NCI-H146 treated with DMSO at 0.1 percent for 48 hours (cell line): Measurements from ENCODE around the gene CDHR3.
"Not testable (repeated sequence)": the region's sequence is repeated elsewhere in the genome, so short reads cannot be mapped to it uniquely, and the experiment has no call there.

Source experiments
- DNase-seq: peaks from one replicate; lab custom pipeline; 2025; ENCODE audit not compliant: unreplicated experiment; lab: John Stamatoyannopoulos, UW

The CDHR3 gene

DNA sequence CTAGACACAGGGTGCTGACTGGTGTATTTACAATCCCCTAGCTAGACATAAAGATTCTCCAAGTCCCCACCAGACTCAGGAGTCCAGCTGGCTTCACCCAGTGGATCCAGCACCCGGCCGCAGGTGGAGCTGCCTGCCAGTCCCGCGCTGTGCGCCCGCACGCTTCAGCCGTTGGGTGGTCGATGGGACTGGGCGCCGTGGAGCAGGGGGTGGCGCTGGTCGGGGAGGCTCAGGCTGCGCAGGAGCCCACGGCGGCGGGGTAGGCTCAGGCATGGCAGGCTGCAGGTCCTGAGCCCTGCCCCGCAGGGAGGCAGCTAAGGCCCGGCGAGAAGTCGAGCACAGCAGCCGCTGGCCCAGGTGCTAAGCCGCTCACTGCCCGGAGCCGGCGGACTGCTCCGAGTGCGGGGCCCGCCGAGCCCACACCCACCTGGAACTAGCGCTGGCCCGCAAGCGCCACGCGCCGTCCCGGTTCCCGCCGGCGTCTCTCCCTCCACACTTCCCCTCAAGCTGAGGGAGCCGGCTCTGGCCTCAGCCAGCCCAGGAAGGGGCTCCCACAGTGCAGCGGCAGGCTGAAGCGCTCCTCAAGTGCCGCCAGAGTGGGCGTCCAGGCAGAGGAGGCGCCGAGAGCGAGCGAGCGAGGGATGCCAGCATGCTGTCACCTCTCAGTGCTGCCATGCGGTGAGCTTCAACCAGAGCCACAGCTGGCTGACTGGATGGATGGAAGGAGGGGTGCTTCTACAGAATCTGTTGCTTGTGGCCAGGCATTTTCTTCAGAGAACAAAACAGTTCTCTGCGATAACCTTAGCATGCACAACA, 7.2 kb upstream of the CDHR3 start:
- not testable (repeated sequence) for DNase-seq

DNA sequence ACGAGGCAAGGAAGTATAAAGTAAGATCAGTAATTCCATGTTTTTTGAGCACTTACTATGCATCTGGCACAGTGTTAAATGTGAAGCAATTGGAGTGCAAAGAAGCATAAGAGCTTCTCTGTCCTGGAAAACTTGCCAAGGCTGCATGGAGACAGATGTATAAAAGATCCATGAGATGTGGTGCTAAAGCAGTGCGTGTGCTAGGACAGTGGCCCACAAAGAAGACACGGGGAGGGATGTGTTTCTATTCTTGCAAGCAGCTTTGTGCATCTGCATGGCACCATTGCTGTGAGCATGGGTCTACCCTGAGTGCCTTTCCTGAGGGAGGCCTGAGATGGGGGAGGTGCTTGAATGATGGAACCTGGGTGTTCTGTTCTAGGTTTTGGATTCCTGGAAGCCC, 5.1 kb upstream of the CDHR3 start:
- DNase-seq = no peak

DNA sequence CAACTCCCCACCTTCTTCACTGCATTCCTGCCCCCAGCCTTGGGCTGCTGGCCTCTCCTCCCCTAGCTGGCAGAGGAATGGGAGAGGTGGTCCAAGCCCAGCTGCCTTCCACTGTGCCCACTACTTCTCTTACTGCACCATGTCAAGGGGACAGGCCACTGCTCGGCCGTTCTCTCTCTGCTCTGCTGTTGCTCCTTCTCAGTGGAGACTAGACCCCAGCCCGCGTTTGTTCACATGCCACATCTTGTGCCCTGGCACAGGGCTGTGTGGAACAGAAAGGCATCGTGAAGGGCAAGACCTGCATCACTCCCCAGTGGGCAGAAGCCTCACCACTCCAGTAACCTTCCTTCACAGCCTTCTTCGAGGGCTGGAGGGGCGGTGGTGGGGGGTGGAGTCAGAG, 711 bp upstream of the CDHR3 start:
- no peak for DNase-seq

DNA sequence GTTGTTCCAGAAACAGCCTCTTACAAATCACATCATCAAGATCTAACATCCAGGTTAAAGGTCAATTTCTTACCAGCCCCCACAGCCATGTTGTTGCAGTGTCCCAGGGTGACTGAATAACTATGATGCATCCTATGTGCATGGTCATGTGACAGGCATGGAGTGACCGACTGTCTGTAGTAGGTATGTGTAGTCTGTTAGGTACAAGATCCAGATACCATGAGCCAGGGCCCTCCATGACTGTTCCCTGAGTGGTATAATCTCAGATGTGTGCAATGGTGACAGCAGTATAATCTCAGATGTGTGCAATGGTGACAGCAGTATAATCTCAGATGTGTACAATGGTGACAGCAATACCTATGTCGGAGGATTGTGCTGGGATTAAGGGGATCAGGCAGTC, 8.8 kb downstream of the CDHR3 start:
- no peak for DNase-seq

DNA sequence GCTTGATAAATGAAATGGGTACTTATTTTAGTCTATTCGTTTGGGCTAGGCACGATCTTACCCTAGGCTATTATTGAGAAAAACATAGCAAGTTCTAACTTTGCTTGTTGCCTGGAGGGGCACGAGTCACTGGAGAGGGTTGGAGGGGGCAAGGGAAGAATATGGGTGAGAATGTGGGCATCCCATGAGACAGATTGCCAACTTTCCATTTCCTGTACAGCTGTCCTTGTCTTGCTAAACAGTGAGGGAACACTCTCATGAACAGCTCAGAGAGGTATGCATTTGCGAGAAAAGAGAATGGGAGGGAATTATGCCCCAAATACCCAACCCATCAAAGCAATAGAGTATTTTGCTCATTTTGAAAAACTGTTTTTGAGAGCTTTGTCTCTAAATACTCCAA, 9.2 kb downstream of the CDHR3 start:
- no peak for DNase-seq

DNA sequence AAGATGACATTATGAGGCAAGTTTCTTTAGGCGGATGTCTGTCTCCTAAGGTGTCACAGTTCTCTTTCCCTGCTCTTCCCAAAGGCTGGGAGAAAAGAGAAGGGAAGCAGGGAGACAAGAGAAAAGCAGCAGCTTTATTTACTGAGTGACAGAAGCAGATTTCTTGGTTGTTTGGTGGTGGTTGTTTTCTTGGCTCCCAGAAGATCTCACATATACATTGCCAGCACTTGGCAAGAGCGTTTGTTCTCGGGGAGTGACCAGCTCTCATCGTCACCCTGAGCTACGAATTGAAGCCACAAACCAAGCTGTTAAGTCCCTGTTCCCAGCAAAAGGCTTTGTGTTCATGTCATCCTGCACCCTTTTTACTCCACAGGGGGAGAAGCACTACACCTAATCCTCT, 11.4 kb downstream of the CDHR3 start:
- no peak for DNase-seq

DNA sequence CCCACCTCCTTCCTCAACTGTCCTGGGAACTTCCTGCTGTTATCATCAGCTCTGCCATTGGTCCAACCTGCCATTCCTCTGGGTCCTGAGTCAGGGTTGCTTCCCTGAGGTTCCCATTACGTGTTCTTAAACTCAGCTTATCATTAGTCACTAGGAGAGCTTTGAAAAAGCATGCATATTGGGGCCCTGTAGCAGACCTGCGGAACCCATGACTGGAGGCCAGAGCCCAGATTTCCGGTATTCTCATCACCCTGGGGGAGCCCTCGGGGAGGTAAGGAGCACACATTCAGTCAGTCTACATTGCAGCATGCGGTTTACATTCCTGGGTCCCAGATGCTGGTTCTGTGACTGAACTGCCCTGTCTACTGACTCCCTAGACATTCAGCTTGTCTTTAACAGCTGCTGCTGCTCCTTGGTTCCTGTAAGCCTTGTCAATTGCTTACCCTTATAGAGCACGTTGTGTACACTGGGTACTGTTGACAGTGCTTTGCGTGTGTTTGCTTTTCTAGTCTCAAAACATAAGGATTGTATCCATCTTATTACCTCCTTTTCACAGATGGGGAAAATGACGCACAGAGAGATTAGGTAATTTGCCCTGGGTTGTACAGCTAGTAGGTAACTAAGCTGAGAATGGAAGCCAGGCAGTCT, 12.8 kb downstream of the CDHR3 start:
- DNase-seq = no peak

DNA sequence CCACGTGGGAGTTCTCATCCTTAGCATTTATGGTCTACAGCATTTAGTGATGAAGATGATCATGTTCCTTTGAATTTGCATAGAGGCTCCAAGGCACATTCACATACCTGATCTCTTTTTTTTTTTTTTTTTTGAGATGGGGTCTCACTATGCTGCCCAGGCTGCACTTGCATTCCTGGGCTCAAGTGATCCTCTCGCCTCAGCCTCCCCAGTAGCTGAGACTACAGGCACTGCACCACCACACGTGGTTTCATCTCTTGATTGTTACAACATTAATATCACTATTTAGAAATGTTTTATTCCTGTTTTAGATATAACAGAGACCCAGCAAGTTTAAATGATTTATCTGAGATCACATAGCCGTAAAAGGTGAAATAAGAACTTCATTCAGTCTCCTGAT, 13.8 kb downstream of the CDHR3 start:
- no peak for DNase-seq

DNA sequence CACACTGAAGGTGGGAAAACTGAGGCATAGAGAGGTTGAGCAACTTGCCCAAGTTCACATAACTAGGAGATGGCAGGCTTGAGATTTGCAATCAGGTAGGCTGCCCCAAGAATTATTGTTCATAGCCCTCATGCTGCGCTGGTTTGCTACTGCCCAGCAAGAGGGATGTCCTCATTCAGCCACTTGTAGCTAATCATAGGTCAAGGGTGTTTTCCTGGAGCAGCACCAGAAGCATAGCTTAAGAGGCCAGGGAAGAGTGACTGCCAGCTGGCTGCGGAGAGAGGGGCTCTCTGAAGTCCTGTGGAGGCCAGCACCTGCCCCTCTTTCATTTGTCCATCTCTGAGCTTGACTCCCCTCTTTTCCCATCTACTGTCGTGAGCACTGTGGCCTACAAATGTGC, 15.0 kb downstream of the CDHR3 start:
- DNase-seq = no peak

DNA sequence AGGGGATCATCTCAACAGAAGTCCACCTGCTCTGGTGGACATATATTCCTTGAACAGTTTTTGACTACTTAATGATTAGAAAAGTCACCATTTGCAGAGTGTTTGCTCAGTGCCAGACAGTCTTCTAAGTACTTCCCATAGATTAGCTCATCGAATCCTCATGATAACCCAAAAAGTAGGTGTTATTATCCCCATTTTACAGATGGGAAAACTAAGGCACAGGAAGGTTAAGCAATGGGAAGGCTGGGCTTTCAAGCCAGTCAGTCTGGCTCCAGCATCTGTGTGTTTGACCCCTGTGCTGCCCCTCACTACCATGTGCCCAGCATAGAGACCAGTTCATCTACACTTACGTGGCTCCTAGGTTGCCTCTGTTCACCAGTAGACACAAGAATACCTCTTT, 15.9 kb downstream of the CDHR3 start:
- no peak for DNase-seq

DNA sequence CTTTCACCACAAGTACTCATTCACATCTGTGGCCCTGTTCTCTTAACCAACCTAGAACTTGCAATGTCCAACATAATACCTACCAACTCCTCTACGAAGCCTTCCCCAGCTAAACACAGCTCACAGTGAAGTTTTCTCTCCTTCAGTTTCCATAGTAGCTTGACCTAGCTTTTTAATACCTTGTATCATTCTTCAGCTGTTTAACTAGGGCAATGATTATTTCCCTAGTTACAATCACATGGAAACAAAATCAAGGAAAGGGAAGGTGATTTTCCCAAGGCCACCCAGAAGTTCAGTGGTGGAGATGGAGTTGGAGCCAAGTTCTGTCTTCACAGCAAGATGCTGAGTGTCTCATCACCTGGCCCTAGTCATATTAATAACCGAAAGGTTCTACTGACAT, 16.3 kb downstream of the CDHR3 start:
- DNase-seq = no peak

DNA sequence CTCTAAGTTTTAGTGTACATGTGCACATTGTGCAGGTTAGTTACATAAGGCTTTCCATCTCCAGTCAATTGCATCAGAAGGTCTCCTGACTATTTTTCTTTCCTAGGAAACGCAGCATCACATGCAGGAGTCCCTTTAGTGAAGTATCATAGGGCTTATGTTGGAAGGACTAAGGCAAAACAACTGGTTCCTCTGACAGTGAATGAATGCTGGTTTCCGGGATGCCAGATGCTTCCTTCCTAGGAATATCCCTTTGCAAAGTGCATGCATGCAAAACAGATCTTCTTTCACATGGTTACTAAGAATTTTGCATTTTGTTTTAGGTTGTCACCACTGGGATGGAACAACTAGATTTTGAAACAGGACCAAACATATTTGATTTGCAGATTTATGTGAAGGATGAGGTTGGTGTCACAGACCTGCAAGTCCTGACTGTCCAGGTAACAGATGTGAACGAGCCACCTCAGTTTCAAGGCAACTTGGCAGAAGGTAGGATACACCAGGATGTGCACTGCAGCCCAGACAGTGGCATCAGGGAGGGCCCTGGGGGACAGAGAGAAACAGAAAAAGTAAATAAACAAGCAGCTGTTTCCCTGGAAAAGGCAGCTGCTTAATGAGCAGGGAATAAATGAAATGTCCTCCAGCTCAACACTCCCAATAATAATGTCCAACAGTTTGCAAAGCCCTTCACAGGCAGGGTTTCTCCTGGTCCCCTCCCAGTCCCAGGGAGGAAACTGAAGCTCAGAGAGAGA, 17.8 kb downstream of the CDHR3 start:
- DNase-seq = no peak

DNA sequence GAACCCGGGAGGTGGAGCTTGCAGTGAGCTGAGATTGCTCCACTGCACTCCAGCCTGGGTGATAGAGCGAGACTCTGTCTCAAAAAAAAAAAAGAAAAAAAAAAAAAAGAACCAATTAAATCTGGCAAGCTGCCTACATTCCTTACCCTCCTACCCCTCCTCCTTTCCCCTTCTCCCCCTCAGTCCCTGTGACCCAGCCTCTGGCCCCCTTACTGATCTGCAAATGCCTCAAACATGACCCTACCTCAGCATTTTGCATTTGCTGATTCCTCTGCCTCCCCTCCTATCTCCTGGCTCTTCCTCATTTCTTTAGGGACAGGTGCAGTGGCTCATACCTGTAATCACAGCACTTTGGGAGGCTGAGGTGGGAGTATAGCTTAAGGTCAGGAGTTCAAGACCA, 19.3 kb downstream of the CDHR3 start:
- no peak for DNase-seq

DNA sequence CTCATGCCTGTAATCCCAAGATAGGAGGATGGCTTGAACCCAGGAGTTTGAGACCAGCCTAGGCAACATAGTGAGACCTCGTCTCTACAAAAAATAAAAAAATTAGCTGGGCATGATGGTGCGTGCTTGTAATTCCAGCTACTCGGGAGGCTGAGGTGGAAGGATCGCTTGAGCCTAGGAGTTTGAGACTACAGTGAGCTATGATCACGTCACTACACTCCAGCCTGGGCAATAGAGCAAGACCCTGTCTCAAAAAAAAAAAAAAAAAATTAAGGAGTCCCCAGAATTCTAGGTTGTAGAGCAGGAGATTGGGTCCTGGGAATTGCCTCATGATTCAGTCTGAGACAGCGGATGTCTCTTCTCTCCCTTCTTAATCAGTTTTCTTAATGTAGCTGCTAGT, 21.7 kb downstream of the CDHR3 start:
- not testable (repeated sequence) for DNase-seq

DNA sequence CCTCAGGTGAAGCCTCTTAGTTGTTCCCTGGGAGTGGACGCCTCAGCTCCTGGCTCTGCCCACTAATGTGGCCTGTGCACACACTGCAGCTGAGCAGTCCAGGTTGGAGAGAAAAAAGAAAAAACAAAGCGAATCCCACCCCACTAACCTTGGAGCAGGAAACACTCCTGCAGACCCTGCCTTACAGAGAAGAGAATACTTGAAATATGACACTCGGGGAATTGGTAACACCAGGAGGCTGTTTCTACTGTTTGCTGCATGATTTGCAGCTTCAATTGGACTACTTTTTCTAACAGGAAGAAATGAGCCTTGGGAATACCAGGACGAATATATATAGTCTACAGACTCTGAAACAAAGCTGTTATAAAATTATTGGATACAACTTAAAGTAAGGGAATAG, 22.2 kb downstream of the CDHR3 start:
- no peak for DNase-seq

DNA sequence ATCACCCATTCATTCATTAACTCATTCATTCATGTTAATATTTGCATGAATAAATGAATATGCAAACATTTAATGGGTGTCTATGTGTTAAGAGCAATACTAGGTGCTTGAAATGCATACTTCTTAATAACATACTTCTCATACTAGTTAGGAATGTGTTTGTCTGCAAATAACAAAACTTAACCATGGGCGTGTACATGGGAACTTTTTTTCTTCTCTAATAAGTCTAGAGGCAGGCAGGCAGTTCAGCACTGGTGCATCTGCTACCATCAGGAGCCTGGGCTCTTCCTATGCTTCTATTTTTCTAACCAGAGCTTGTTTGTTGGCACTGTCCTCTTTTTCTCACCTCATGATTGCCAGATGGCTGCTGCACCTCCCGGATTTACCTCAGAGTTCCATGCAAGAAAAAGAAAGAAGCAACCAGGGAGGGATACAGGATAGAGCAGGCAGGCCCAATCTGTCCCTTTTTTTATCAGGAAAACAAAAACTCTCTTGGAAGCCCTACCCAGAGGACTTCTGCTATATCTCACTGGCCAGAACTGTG, 22.7 kb downstream of the CDHR3 start:
- no peak for DNase-seq

DNA sequence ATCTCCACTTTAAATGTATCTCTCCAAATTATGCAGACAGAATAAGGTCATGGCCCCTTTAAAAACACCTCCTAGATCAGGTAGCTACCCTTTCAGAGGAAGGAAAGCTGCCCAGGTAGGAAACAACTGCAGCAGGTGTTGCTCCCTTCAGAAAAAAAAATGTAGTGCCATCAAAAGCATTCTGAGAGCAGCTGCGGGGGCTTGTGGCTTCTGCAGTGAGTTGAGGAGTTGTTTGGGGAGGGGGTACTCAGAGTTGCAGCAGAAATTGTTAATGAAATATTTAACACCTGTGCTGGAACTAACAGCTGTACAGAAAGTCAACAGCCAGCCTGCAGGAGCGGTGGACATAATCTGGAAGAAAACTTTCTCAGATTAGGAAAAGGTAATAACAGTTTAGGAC, 24.0 kb downstream of the CDHR3 start:
- no peak for DNase-seq

DNA sequence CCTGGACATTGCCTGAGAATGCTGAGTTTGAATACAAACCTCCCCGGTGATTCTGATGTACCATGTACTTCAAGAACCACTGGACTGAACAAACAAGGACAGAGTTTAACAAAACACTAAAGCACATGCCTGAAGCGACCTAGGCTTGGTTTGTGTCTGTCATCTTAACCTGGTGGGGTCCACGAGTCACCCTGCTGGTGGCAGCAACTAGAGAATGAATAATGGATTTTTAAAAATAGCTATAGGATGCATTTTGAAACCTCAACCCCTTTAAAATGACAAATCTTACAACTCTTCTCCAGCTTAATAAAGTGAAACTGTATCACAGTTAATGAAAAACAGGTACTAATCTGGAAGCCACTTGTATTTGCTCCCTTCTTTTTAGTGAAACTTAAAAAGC, 25.2 kb downstream of the CDHR3 start:
- DNase-seq = no peak

DNA sequence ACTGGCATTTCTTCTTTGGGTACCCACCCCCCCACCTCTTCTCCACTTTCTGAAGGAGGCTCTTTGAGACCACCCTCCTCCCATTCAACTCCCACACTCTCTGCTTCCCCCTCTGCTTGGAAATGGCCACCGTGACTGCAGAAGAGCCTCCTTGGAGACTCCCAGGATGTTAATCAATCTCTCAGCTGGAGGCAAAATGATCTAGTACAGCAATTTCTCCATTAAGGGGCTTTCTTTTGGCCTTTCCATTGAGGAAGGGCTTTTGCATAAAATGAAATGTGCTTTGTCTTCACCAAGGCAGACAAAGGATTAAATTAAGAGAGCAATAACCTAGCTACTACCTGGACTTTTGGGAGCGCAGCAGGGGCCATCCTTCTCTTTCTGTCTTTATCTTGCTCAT, 26.1 kb downstream of the CDHR3 start:
- no peak for DNase-seq

DNA sequence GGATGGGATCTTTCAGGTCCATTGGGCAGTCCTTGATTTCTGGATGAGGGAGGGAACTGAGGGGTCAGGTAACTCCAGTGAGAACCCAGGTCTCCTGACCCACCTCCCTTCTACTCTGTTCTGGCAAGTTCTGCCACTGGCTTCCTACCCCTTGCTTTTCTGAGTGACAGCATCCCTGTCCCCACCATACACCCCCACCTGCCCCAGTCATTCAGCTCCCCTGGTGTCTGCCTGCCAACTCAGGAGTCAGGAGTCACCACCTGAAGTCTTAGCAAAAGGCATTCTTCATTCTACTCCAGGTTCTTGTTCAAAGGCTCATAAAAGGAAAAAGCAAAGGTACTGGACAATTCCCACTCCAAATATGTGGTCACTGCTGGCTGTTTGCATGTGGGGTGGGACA, 26.6 kb downstream of the CDHR3 start:
- no peak for DNase-seq

DNA sequence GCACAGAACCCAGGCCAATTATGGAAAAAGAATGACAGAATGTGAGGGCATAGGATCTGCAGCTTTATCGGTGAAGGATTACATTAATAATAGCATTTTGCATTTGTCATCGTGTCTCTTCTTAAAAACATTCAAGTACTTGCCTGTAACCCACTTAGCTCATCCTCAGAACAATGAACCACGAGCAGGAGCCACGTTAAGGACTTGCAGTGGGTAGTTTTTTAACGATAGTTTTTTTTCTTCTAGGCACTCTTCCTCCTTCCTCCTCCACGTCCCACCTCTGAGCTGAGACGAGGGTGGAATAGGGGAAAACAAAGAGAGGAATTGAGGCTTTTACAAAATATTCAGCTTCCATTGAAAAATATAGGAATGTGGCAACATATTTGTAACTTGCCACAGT, 27.1 kb downstream of the CDHR3 start:
- no peak for DNase-seq
